PC-9 (cell line): ENCODE results near the gene SRSF11.

Experiments used
- CTCF ChIP-seq: fragments of 200-600 bp; sonication (generic); conservative IDR thresholded peaks from 2 replicates; pipeline ENCODE4 v1.6.1; 2017; ENCODE audit warnings: mixed run types, antibody characterized with exemption, mild to moderate bottlenecking, moderate library complexity
- EZH2 ChIP-seq: fragments of 200-600 bp; sonication (generic); IDR thresholded peaks from 2 replicates; pipeline ENCODE4 v1.8.0; 2017; ENCODE audit warnings: antibody characterized with exemption, low read depth

GRCh38 chr1:70284366-70284765, 63.2 kb downstream of the SRSF11 start:
- TF ChIP-seq CTCF (no peak), EZH2 (no peak)
